Duodenal mucosa (tissue), 2 donors: Measurements from ENCODE around the gene DPYSL5.
"Not testable (repeated sequence)": the region's sequence is repeated elsewhere in the genome, so short reads cannot be mapped to it uniquely, and the experiment has no call there.

Experiments used
- H3K27ac ChIP-seq: one replicate; pipeline ENCODE4 v1.7.0; 2013; ENCODE audit warnings: low read depth, low read length
- H3K27me3 ChIP-seq, 2 donors: one replicate each; pipeline ENCODE4 v1.7.0; 2013; ENCODE audit warnings: low read length in 2 of 2, control low read depth in 1 of 2; ENCODE audit not compliant: insufficient read depth in 2 of 2, control insufficient read depth in 1 of 2
- H3K36me3 ChIP-seq, 2 donors: one replicate each; pipeline ENCODE4 v1.7.0; 2013; ENCODE audit warnings: low read length in 2 of 2, control low read depth in 1 of 2; ENCODE audit not compliant: insufficient read depth in 2 of 2, control insufficient read depth in 1 of 2
- H3K4me1 ChIP-seq, 2 donors: one replicate each; pipeline ENCODE4 v1.7.0; 2013; ENCODE audit warnings: low read length in 2 of 2, control low read depth in 1 of 2; ENCODE audit not compliant: insufficient read depth in 2 of 2, control insufficient read depth in 1 of 2
- H3K4me3 ChIP-seq, 2 donors: one replicate each; pipeline ENCODE4 v1.7.0; 2013; ENCODE audit warnings: low read length in 2 of 2, low read depth in 1 of 2
- H3K9ac ChIP-seq, 2 donors: one replicate each; pipeline ENCODE4 v1.7.0; 2013; ENCODE audit warnings: low read length in 2 of 2, low read depth in 1 of 2
- H3K9me3 ChIP-seq, 2 donors: one replicate each; pipeline ENCODE4 v1.7.0; 2013; ENCODE audit warnings: low read length in 2 of 2, control low read depth in 1 of 2; ENCODE audit not compliant: control insufficient read depth in 1 of 2

Gene DPYSL5

DNA sequence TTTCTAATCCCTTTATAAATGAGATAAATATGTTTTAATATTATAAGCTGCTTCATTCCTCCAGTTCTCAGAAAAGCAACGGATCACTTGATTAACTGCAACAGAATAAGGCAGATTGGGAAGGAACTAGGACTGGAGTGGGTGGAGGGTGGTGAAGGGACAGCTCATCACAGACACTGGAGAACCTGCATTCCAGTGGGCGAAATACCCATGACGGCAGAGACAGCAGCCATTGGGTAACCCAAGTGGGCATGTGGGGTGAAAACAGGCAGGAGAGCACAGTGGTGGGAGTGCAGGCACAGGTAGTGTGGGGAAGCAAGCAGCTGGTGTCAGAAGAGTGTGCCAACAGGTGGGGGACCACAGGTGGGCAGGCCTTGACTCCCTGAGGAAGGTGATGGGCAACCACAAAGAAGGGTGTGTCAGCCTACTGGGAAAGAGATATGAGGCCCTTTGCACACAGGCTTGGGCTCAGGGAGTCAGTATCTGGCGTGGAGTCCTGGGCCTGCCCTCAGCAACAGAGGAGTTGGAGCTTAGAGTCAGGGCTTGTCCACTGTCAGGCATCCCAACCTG is 27.2 kb downstream of the DPYSL5 start:
- Histone ChIP-seq H3K27ac (no peak overlapping the region), H3K4me1 (no peaks in the 10 kb centered on the region), H3K4me3 (no peak overlapping the region)

DNA sequence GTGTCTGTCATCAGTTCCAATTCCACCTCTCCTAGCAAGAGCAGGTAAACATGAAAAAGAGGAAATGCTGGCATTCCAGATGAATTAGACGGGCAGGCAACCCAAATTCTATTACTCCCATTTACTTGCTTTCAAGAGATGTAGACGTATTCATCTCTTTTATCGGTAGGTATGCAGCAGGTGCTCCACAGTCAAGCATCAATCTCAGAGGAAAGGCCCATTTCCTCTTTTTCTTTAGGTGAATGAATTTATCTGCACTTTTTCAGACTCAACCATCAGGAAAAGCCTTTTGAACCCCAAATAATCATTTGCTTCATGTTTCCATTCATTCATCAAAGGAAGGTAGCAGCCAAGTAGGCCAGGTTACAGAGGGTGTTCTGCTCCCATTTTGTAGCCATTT is 27.9 kb downstream of the DPYSL5 start:
- no peak overlapping the region for H3K9ac ChIP-seq
- H3K4me1 ChIP-seq = no peaks in the 10 kb centered on the region
- H3K9me3 ChIP-seq = no peaks in the 10 kb centered on the region
- H3K36me3 ChIP-seq = no peaks in the 10 kb centered on the region
- H3K27me3 ChIP-seq = peaks cover 0 to 4% of the 10 kb centered on the region in 2 donors
- H3K27ac ChIP-seq = no peak overlapping the region
- no peak overlapping the region for H3K4me3 ChIP-seq

More for the DNA sequence above, 27.2 kb downstream of the DPYSL5 start:
- H3K27me3 ChIP-seq = peaks cover 0 to 6% of the 10 kb centered on the region in 2 donors
- no peak overlapping the region for H3K9ac ChIP-seq
- no peaks in the 10 kb centered on the region for H3K9me3 ChIP-seq
- H3K36me3 ChIP-seq = no peaks in the 10 kb centered on the region

DNA sequence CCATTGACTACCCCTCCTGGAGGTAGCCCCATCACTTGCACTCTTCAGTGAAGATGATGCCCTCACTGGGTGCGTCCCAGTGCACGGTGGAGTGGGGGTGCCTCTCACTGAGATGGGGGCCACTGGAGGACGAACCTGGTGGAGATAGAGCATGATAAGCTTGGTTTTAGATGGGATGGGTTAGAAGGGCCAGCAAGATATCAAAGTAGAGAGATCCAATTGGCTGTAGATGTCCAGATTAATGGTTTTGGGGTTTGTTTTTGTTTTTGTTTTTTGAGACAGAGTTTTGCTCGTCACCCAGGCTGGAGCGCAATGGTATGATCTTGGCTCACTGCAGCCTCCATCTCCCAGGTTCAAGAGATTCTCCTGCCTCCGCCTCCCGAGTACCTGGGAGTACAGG is 28.3 kb downstream of the DPYSL5 start:
- H3K9ac ChIP-seq = no peak overlapping the region
- no peaks in the 10 kb centered on the region for H3K9me3 ChIP-seq
- no peaks in the 10 kb centered on the region for H3K36me3 ChIP-seq
- H3K27ac ChIP-seq = no peak overlapping the region
- no peak overlapping the region for H3K4me3 ChIP-seq
- peaks cover 0 to 4% of the 10 kb centered on the region in 2 donors for H3K27me3 ChIP-seq
- H3K4me1 ChIP-seq = no peaks in the 10 kb centered on the region

DNA sequence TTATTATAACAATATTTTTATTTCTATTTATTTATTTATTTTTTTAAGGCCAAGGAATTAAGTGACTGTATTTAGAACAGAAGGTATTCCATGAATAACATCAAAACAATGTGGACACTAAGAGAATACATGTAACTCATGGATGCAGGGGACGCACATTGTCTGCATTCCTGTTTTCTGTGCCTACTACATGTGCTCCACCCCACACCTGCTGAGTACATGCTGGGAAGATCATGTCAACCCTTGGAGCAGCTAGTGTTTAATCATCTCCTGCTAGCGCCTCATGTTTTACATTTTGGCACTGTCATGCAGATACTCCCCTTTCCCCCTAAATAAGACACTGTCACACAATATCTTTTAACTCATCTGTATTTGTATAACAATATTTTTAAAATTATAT is 29.3 kb downstream of the DPYSL5 start:
- Histone ChIP-seq H3K4me1 (no peaks in the 10 kb centered on the region), H3K4me3 (no peak overlapping the region)

DNA sequence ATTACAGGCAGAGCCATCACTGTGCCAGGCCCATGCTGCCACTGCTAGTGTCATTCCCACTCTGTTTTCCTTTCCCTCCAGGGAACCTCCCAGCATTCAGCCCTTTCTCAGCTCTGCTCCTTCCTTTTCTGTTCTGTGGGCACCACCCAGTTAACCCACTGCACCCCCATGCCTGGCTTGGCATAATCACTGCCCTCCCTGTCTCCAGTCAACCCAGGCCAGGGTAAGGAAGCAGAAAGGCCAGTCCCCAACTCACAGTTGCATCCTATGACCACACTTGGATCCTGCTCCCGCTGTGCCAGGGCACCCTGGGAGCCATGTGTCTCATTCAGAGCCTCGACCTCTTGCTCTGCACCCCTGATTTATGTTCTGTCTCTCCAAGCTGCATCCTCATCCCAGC is 32.2 kb downstream of the DPYSL5 start:
- Histone ChIP-seq H3K9me3 (no peaks in the 10 kb centered on the region), H3K4me3 (no peak overlapping the region), H3K27ac (no peak overlapping the region), H3K9ac (no peak overlapping the region), H3K36me3 (no peaks in the 10 kb centered on the region), H3K27me3 (peaks cover 0 to 3% of the 10 kb centered on the region in 2 donors), H3K4me1 (no peaks in the 10 kb centered on the region)

More for the DNA sequence above, 29.3 kb downstream of the DPYSL5 start:
- Histone ChIP-seq H3K36me3 (no peaks in the 10 kb centered on the region), H3K27me3 (peaks cover 0 to 4% of the 10 kb centered on the region in 2 donors), H3K27ac (no peak overlapping the region), H3K9ac (no peak overlapping the region), H3K9me3 (no peaks in the 10 kb centered on the region)

DNA sequence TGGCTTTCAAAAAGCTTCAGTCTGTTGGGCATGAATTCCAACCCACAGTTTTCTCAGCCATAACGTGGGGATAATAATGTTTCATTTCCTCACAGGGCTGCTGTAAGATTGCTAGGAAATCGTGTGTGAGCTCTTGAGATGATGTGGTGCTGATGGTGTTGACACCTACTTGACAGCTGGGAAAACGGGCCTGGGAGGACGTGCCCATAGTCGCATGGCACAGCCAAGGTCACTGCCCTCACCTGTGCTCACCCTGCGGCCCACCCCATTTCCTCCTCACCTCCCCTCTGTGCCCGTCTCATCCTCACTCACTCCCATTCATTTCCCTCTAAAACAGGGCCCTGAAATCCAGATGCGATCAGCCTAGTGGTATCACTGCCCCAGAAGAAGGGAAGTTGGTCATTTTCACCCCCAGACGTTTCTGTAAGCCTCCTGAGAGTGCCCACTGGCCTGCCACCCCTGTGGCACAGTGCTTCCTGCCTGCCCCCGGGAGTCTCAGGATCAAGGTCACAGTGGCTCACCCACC is 33.0 kb downstream of the DPYSL5 start:
- no peaks in the 10 kb centered on the region for H3K9me3 ChIP-seq
- no peak overlapping the region for H3K27ac ChIP-seq
- H3K4me3 ChIP-seq = no peak overlapping the region
- no peak overlapping the region for H3K9ac ChIP-seq
- H3K27me3 ChIP-seq = no peaks in the 10 kb centered on the region
- no peaks in the 10 kb centered on the region for H3K36me3 ChIP-seq
- H3K4me1 ChIP-seq = no peaks in the 10 kb centered on the region

DNA sequence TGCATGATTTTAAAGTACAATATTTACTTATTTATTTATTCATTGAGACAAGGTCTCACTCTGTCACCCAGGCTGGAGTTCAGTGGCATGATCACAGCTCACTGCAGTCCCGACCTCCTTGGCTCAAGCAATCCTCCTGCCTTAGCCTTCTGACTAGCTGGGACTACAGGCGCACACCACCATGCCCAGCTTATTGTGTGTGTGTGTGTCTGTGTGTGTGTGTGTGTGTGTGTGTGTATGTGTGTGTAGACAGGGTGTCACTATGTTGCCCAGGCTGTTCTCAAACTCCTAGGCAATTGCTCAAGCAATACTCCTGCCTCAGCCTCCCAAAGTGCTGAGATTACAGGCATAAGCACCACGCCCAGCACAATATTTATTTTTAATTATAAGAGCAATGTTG is 34.3 kb downstream of the DPYSL5 start:
- H3K4me3 ChIP-seq, H3K9ac ChIP-seq, H3K4me1 ChIP-seq, H3K27me3 ChIP-seq, H3K36me3 ChIP-seq, H3K9me3 ChIP-seq, H3K27ac ChIP-seq: not testable (repeated sequence)

DNA sequence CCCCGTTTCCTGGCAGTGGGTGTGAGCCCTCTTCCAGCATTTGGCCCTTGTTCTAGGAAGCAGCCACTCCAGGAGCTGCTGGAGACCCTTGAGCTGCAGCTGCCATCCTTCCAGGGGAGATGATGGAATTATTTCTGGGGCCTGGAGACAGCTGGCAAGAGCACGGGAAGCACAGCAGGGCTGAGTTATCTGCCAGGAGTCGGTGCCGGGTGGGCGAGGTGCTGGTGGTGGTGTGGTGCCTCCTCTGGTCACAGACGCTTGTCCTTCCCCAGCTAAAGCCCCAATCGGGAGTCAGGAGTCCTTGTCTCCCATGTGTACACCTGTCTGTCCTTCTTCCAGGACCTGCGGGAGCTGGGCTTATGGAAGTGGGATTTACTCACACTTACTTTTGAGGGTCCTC is 36.0 kb downstream of the DPYSL5 start:
- Histone ChIP-seq H3K9ac (no peak overlapping the region), H3K27me3 (no peaks in the 10 kb centered on the region)

DNA sequence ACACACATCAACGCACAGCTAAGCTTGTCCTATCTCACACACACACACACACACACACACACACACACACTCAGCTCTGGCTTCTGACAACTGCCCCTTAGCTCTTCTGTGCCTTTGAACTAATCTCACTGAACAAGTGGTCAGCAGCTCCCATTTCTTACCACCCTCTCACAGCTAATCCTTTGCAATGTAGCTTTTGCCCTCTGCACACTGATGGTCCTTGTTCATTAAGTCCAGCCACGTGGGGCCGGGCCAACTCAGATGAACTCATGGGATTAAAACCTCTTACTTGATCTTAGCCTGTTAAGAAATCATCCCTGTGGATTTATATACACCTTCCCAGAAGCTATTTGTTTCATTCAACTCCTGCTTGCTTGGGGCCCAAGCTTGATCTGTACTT is 36.6 kb downstream of the DPYSL5 start:
- Histone ChIP-seq H3K27ac (no peak overlapping the region), H3K36me3 (no peaks in the 10 kb centered on the region)

More for the DNA sequence above, 36.0 kb downstream of the DPYSL5 start:
- no peak overlapping the region for H3K27ac ChIP-seq
- no peak overlapping the region for H3K4me3 ChIP-seq
- no peaks in the 10 kb centered on the region for H3K36me3 ChIP-seq
- no peaks in the 10 kb centered on the region for H3K4me1 ChIP-seq
- no peaks in the 10 kb centered on the region for H3K9me3 ChIP-seq

DNA sequence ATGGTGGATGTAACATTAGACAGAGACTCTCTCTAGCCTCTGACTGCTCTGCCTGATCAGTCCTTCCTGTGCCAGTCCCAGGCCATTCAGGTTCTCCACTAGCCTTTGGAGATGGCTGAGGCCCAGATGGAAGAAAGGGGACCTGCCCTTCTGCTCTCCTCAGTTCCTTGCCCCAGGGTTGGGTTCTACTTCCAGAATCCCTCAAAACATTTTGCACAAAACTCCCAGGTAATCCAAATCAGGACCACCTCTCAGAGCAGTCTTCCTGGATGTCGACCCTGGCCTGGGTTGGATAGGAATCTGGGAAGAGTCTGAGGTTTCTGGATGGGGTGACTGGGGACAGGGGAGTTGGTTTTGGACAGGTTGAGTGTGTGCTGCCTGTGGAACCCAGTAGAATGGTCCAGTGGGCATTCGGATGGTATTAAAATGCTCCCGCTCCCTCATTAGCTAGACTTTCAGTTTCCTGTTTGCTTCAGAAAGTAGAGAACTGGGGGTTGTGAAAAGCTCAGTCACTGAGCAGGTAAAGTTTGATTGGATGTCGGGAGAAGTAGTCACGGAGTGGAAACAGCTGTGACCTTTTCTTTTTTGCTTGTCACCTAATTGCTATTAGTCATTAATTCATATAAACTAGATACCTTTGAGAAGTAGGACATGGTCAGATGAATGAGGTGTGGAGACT is 37.9 kb downstream of the DPYSL5 start:
- Histone ChIP-seq H3K4me1 (no peaks in the 10 kb centered on the region), H3K36me3 (no peaks in the 10 kb centered on the region), H3K4me3 (no peak overlapping the region), H3K27me3 (no peaks in the 10 kb centered on the region), H3K27ac (no peak overlapping the region), H3K9ac (no peak overlapping the region), H3K9me3 (no peaks in the 10 kb centered on the region)

More for the DNA sequence above, 36.6 kb downstream of the DPYSL5 start:
- Histone ChIP-seq H3K4me1 (no peaks in the 10 kb centered on the region), H3K9me3 (no peaks in the 10 kb centered on the region), H3K4me3 (no peak overlapping the region), H3K9ac (no peak overlapping the region), H3K27me3 (no peaks in the 10 kb centered on the region)
